CD4-positive, alpha-beta T cell treated with Interleukin-15 for 4 hours (primary cell): Measurements from ENCODE around the gene NRF1.
"Not testable (repeated sequence)": the region's sequence is repeated elsewhere in the genome, so short reads cannot be mapped to it uniquely, and the experiment has no call there.

Experiments
- DNase-seq: peaks from one replicate; pipeline ENCODE4 v3.0.0-alpha.2; 2020; ENCODE audit warnings: low spot score

NRF1 gene

DNA sequence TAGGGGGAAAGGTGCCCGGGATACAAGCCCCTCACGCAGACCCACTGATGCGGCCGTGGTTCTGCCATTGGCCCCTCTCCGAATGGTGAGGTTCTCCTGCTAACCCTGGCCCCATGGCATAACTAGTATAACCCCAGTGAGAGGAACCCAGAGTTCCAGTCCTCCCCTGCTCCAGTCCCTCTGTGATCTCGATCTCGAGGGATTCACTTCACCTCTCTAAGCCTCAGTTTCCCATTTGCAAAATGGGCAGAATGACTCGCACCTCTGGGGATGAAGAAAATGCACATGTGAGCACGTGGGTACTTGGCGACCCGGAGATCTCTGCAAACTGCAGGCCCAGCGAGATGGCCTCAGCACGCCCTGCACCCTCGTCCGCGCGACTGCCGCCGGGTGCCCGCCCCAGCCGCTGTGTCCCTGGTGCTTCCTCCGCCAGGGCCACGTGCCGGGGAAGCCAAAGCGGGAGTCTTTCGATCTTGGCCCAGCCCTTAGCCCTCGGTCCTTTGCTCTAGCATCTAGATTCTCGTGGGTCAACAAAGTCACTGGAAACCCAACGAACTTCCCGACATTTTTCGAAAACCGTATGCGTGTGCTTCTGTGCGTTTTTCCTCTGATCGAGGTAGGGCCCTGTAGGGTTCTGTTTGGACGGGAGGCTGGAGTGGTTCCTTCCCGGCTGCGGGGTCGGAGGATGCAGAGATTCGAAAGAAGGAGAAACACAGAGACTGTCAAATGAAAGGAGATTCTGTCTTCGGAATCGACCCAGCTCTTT is 171.5 kb downstream of the NRF1 start:
- DNase-seq: no peak

- no peak for DNase-seq
Measured at GRCh38 chr7:129783584-129783919, 172.0 kb downstream of the NRF1 start.

DNA sequence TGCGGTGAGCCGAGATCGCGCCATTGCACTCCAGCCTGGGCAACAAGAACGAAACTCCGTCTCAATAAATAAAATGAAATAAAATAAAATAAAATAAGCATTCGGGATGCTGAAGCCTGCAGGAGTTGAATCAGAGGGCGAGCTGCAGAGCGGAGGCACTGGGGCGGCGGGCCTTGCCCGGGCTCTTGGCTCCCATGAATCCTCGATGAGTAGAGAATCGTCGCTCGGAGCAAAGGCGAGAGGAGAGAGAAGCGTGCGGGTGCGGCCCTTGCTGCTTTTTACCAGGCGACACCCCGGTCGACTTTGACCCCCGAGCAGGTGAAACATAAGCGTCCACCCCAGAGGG is 172.9 kb downstream of the NRF1 start:
- DNase-seq: no peak

- DNase-seq: no peak
Measured at GRCh38 chr7:129784783-129785684, 173.5 kb downstream of the NRF1 start.

- no peak for DNase-seq
Measured at GRCh38 chr7:129785685-129786514, 174.4 kb downstream of the NRF1 start.

DNA sequence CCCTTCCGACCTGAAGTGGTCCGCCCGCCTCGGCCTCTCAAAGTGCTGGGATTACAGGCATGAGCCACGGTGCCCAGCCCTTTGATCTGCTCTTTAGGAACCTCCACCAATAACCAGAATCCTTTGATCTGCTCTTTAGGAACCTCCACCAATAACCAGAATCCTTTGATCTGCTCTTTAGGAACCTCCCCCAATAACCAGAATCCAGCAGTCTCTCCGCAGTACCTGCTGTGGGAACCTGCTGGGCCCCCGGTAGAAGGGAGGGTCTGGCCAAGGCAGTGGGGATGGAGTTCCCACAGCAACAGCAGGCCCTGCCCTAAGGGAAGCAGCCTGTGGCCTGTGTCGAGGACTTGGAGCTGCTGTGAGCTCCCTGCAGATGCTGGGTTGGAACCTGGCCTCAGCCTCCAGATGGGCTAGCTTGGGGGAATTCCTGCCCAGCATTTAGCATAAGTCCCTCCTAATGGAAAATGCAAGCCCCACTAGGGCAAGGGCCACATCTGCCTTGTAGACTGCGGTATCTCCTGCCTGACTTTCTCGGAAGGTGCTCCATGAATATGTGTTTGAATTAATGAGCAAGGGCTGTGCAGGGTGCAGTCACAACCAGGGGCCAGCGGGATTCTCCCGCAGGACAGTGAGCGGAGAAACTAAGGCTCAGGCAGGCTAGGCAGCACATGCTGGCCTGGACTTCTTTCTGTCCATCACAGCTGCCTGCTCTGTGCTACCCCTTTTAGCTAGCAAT is 175.5 kb downstream of the NRF1 start:
- DNase-seq: no peak

- DNase-seq: no peak
Measured at GRCh38 chr7:129789000-129789399, 177.5 kb downstream of the NRF1 start.

- DNase-seq: no peak
Measured at GRCh38 chr7:129789652-129790051, 178.1 kb downstream of the NRF1 start.

DNA sequence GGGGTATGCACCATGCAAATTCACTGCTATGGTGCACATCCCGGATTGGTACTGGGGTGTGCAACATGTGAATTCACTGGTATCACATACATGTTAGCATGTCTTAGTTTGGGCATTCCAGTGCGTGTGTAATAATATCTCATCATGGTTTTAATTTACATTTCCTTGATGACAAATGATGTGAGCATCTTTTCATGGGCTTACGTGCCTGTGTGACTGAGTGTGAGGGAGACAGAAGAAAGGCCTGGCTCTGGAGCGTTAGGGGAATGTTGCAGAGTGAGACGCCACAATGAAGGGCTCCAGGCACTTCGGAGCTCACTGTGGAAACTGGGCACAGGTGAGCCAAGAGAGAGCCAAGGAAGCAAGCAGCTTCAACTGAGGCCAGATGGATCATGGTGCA is 178.6 kb downstream of the NRF1 start:
- no peak for DNase-seq

DNA sequence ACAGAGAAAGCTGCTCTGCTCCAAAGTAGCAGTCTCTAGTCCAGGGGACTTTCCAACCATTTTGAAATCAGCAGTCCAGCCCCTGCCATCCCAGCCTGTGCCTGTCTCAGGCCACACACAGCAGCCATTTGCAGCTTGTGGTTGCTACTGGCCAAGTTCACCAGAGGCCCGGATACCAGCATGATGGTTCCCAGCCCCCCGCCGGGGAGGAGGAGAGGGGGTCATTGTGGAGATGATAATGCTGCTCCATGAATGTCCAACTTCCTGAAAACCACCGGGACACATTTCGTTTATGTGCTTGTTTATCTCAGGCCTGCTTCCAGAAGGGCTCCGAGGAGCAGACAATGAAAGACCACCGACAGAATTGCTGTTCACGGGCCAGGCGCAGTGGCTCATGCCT is 181.2 kb downstream of the NRF1 start:
- DNase-seq: no peak

- DNase-seq: no peak
Measured at GRCh38 chr7:129793506-129794310, 182.2 kb downstream of the NRF1 start.

- not testable (repeated sequence) for DNase-seq
Measured at GRCh38 chr7:129794461-129794860, 182.9 kb downstream of the NRF1 start.

GRCh38 chr7:129796186-129796775 is 184.8 kb downstream of the NRF1 start:
- DNase-seq: no peak

GRCh38 chr7:129797214-129797789 is 185.8 kb downstream of the NRF1 start:
- no peak for DNase-seq

DNA sequence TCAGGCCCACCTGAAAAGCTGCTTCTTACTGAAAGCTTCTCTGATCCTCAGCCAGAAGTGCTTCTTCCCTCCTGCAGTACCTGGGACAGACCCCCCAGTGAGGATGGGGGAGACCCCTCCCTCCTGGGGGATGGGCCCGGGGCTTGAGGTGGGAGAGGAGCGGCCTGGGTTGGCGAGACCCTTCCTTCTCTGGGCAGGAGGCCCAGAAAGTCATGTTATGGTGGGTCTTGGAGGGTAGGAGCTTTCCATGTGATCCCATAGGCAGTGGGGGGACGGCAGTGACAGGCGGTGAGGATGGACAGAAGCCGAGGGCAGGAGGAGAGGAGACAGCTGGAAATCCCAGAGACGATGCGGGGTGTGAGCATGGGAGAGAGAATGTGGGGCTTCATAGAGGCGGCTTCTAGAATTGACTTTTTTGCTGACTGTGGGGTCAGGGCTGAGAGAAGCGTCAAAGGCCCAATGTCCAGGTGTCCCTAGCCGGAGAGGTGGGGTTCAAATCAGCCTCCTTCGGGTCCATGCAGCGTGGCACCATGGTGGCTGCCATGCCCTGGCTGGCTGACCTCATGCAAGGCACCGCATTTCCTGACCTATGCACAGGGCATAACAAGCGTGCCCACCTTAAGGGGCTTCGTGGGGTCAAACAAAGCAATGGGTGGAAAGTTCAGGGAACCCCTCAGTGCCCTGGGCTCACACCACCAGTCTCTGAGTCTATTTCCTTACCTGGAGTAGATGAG is 187.3 kb downstream of the NRF1 start:
- DNase-seq: no peak

- no peak for DNase-seq
Measured at GRCh38 chr7:129799350-129799955, 187.9 kb downstream of the NRF1 start.

DNA sequence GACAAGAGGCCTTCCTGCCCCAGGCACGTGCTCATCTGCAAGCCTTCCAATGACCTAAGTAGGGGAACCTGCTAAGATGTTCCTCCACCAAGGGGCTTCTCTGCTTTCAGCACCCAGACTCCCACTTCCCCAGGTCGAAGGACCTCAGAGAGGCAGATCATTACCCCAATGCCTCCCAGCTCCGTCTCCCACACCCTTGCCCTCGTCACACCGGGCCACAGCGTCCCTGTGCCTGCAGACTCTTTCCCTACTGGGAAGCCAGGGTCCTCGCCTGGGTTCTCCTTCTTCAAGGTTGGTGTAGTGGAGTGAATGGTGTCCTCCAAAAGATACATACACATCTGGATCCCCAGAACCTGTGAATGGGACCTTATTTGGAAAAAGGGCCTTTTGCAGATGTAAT is 189.4 kb downstream of the NRF1 start:
- no peak for DNase-seq

GRCh38 chr7:129801882-129802281 is 190.4 kb downstream of the NRF1 start:
- DNase-seq: no peak

DNA sequence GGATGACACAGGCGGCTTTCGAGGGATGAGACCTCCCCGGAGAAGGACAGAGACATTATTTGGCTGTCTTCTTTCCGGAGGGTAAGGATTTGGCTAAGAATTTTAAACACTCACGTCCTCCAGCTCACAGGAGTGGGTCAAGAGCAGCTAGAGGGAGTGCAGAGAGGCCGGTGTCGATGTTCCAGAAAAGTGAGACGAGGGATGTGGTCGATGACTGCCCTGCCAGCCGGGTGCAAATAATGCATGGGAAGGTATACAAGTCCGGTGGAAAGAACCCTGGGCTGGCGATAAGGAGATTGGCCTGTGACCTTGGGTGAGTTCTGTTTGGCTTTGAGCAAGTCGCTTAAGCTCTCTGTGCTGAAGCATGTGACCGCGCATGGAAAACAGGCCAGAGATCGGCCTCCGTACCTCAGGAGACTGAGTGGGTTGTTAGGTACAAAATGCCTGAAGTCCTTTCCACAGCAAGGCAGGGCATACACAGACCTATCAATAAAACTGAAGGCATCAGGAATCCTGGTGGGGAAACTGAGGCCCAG is 192.1 kb downstream of the NRF1 start:
- DNase-seq: no peak
